Panc1 (cell line): ENCODE data around the gene FAM149B1. TPM values are rescaled to one million over a fixed set of nuclear protein-coding genes. Genes with fewer than 3 reads are reported as not detected.
"Not testable (repeated sequence)": the region's sequence is repeated elsewhere in the genome, so short reads cannot be mapped to it uniquely, and the experiment has no call there.

Experiments
- ATAC-seq: fragments of 200-7000 bp; cut with Tn5 transposase; 2 replicates; pipeline ENCODE4 v1.9.1; 2020; ENCODE audit warnings: mild to moderate bottlenecking, moderate library complexity
- BruUV-seq: library from RNA; stranded (reverse); fragments of 400-500 nt; replicated peaks from 2 replicates; lab custom pipeline; 2021; lab: Mats Ljungman, UMichigan
- CTCF ChIA-PET: fragments of 300-600 bp; sonication (Branson Sonifier 250); formaldehyde crosslinking; loops from one replicate; lab custom pipeline; 2022; ENCODE audit warnings: antibody characterized with exemption; lab: Charles Lee
- POLR2A ChIA-PET: fragments of 300-600 bp; sonication (Branson Sonifier 250); formaldehyde crosslinking; loops from one replicate; lab custom pipeline; 2022; ENCODE audit warnings: antibody characterized with exemption; lab: Charles Lee
- DNase-seq: peaks from one replicate; pipeline ENCODE4 v3.0.0-alpha.2; 2010; ENCODE audit warnings: low read depth, low spot score
- H3K27ac ChIP-seq: 2 replicates; pipeline ENCODE4 v1.5.1; 2011; ENCODE audit warnings: mild to moderate bottlenecking, low read length, inconsistent platforms
- H3K27me3 ChIP-seq: fragments of 200-500 bp; sonication (Bioruptor generic); 2 replicates; pipeline ENCODE4 v1.6.0; 2014; ENCODE audit warnings: low read length, inconsistent platforms; ENCODE audit not compliant: control insufficient read depth, insufficient read depth
- H3K36me3 ChIP-seq: fragments of 200-500 bp; sonication (Bioruptor generic); 2 replicates; pipeline ENCODE4 v1.5.1; 2014; ENCODE audit warnings: inconsistent platforms, mild to moderate bottlenecking, low read length, moderate library complexity; ENCODE audit not compliant: control insufficient read depth, insufficient read depth
- H3K4me1 ChIP-seq: 2 replicates; pipeline ENCODE4 v1.5.1; 2011; ENCODE audit warnings: inconsistent platforms, mild to moderate bottlenecking, low read length, moderate library complexity; ENCODE audit not compliant: control insufficient read depth, insufficient read depth
- H3K4me3 ChIP-seq, 2 experiments: 2 replicates each; pipeline ENCODE4 v1.5.1; 2011 to 2012; ENCODE audit warnings: low read depth in 2 of 2, low read length in 2 of 2, mild to moderate bottlenecking in 2 of 2, inconsistent platforms in 1 of 2, moderate library complexity in 1 of 2
- H3K9me3 ChIP-seq: fragments of 200-500 bp; sonication (Bioruptor generic); 2 replicates; pipeline ENCODE4 v1.5.1; 2014; ENCODE audit warnings: low read depth, mild to moderate bottlenecking, inconsistent platforms, low read length, moderate library complexity; ENCODE audit not compliant: control insufficient read depth, insufficient read depth
- POLR2AphosphoS5 ChIP-seq: IDR thresholded peaks from 2 replicates; pipeline ENCODE4 v1.6.1; 2012; ENCODE audit warnings: mild to moderate bottlenecking, low read depth, low read length, moderate library complexity
- SIN3A ChIP-seq: IDR thresholded peaks from 2 replicates; pipeline ENCODE4 v1.6.1; 2012; ENCODE audit warnings: low read depth, mild to moderate bottlenecking, low read length, moderate library complexity, borderline replicate concordance; ENCODE audit not compliant: insufficient read depth
- TCF7L2 ChIP-seq: IDR thresholded peaks from 2 replicates; pipeline ENCODE4 v1.6.1; 2011; ENCODE audit warnings: mild to moderate bottlenecking, low read depth, low read length, inconsistent platforms
- in situ Hi-C: cut with HindIII; loops from 2 replicates; pipeline ENCODE4 v1.10.0; 2016; ENCODE audit warnings: low sequenced_read_pairs, low pct_unique_long_range_greater_than_20kb
- intact Hi-C: fragments of 100-400 bp; cut with micrococcal nuclease; formaldehyde crosslinking; loops from one replicate; pipeline ENCODE4 v1.10.0; 2022; ENCODE audit not compliant: unreplicated experiment
- total RNA-seq: library from RNA; stranded (reverse); gene quantifications from one replicate; pipeline ENCODE4 v1.2.1, GENCODE V29; 2021; ENCODE audit not compliant: unreplicated experiment
- TF ChIP-seq, protein P1 (sequence below): fragments of 450-650 bp; IDR thresholded peaks from 2 replicates; pipeline ENCODE4 v1.5.1; 2017; ENCODE audit warnings: mild to moderate bottlenecking
- TF ChIP-seq, protein P2 (sequence below), 2 experiments: IDR thresholded peaks; 2 replicates each; pipeline ENCODE4 v1.6.1; 2011 to 2012; ENCODE audit warnings: low read depth in 2 of 2, control low read depth in 1 of 2, low read length in 1 of 2, mild to moderate bottlenecking in 1 of 2, moderate library complexity in 1 of 2; ENCODE audit not compliant: insufficient read depth in 1 of 2

Gene FAM149B1
- total RNA-seq, 1 experiment from 2014 or later: 20.8 TPM

DNA sequence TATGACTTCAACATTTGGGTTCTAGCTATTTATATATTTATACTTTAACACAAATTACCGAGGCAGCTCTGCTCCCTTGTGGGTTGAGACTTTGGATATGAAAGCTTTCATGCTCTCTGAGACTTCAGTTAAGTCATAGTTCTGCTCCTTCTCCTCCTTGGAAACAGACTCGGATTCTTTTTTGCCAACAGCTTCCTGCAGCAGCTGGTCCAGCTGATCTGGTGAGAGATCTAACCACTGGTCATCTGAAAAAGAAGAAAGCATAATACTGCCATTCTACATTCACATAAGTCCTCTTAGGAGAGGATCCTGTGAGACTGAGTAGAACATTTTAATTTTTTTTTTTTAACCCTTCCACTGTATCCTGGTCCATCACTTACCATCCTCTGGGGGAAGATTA is 28.7 kb upstream of the FAM149B1 start:
- in situ Hi-C loops (no loop called here), intact Hi-C loops (no loop called here)
- H3K36me3 ChIP-seq: peaks cover 49% of the 10 kb centered on the region
- no peaks in the 10 kb centered on the region for H3K27me3 ChIP-seq
- no peak overlapping the region for H3K4me3 ChIP-seq
- no peaks in the 10 kb centered on the region for H3K9me3 ChIP-seq
- ATAC-seq (no peak), DNase-seq (no peak)
- H3K27ac ChIP-seq: no peak overlapping the region
- no TSS peak for BruUV-seq
- no peak for TF ChIP-seq POLR2AphosphoS5
- TF ChIP-seq SIN3A: no peak
- TF ChIP-seq, protein P1, sequence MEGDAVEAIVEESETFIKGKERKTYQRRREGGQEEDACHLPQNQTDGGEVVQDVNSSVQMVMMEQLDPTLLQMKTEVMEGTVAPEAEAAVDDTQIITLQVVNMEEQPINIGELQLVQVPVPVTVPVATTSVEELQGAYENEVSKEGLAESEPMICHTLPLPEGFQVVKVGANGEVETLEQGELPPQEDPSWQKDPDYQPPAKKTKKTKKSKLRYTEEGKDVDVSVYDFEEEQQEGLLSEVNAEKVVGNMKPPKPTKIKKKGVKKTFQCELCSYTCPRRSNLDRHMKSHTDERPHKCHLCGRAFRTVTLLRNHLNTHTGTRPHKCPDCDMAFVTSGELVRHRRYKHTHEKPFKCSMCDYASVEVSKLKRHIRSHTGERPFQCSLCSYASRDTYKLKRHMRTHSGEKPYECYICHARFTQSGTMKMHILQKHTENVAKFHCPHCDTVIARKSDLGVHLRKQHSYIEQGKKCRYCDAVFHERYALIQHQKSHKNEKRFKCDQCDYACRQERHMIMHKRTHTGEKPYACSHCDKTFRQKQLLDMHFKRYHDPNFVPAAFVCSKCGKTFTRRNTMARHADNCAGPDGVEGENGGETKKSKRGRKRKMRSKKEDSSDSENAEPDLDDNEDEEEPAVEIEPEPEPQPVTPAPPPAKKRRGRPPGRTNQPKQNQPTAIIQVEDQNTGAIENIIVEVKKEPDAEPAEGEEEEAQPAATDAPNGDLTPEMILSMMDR: no peak
- TF ChIP-seq, protein P2, sequence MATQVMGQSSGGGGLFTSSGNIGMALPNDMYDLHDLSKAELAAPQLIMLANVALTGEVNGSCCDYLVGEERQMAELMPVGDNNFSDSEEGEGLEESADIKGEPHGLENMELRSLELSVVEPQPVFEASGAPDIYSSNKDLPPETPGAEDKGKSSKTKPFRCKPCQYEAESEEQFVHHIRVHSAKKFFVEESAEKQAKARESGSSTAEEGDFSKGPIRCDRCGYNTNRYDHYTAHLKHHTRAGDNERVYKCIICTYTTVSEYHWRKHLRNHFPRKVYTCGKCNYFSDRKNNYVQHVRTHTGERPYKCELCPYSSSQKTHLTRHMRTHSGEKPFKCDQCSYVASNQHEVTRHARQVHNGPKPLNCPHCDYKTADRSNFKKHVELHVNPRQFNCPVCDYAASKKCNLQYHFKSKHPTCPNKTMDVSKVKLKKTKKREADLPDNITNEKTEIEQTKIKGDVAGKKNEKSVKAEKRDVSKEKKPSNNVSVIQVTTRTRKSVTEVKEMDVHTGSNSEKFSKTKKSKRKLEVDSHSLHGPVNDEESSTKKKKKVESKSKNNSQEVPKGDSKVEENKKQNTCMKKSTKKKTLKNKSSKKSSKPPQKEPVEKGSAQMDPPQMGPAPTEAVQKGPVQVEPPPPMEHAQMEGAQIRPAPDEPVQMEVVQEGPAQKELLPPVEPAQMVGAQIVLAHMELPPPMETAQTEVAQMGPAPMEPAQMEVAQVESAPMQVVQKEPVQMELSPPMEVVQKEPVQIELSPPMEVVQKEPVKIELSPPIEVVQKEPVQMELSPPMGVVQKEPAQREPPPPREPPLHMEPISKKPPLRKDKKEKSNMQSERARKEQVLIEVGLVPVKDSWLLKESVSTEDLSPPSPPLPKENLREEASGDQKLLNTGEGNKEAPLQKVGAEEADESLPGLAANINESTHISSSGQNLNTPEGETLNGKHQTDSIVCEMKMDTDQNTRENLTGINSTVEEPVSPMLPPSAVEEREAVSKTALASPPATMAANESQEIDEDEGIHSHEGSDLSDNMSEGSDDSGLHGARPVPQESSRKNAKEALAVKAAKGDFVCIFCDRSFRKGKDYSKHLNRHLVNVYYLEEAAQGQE (IDR thresholded peaks at IDR 0.05; ENCODE audit: insufficient read depth in 1 of 2, low read depth in 2 of 2, low read length in 1 of 2): no peak
- no peak for TF ChIP-seq TCF7L2
- POLR2A ChIA-PET: interaction anchor here (0.6 to 0.7 kb wide), 2 partner anchors 132 to 586 kb away, joined by 4 to 11 read pairs; no protein-coding TSS in a partner anchor
- CTCF ChIA-PET: no interaction called here
- no peaks in the 10 kb centered on the region for H3K4me1 ChIP-seq

DNA sequence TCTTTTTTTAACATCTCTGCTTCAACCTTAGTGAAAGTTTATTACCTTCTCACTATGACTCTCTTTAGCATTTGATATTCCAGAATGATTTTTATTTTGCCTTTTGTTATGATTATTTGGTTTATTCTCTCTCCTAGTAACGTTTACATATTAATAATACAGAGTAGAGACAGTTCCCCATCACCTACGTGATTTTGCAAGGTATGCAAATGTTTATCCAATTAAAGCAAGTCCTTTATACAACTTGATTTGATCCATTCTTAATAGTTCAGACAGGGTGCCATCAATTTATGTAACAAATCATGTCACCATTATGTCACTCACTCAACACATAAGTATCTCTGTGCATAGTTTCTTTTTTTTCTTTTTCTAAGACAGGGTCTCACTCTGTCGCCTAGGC is 26.3 kb upstream of the FAM149B1 start:
- no peaks in the 10 kb centered on the region for H3K9me3 ChIP-seq
- ChIA-PET POLR2A (interaction anchor here (0.5 kb wide), 1 partner anchor 444 kb away, joined by 4 read pairs; no protein-coding TSS in a partner anchor), CTCF (no interaction called here)
- H3K4me3 ChIP-seq: no peak overlapping the region
- intact Hi-C loops (no loop called here), in situ Hi-C loops (no loop called here)
- DNase-seq (no peak), ATAC-seq (no peak)
- BruUV-seq: no TSS peak
- TF ChIP-seq, protein P1: no peak
- TF ChIP-seq, protein P2 (IDR thresholded peaks at IDR 0.05; ENCODE audit: insufficient read depth in 1 of 2, low read depth in 2 of 2, low read length in 1 of 2): no peak
- TF ChIP-seq POLR2AphosphoS5 (no peak), TCF7L2 (no peak), SIN3A (no peak)
- H3K27ac ChIP-seq: no peak overlapping the region
- H3K27me3 ChIP-seq: no peaks in the 10 kb centered on the region
- no peaks in the 10 kb centered on the region for H3K4me1 ChIP-seq
- peaks cover 35% of the 10 kb centered on the region for H3K36me3 ChIP-seq

DNA sequence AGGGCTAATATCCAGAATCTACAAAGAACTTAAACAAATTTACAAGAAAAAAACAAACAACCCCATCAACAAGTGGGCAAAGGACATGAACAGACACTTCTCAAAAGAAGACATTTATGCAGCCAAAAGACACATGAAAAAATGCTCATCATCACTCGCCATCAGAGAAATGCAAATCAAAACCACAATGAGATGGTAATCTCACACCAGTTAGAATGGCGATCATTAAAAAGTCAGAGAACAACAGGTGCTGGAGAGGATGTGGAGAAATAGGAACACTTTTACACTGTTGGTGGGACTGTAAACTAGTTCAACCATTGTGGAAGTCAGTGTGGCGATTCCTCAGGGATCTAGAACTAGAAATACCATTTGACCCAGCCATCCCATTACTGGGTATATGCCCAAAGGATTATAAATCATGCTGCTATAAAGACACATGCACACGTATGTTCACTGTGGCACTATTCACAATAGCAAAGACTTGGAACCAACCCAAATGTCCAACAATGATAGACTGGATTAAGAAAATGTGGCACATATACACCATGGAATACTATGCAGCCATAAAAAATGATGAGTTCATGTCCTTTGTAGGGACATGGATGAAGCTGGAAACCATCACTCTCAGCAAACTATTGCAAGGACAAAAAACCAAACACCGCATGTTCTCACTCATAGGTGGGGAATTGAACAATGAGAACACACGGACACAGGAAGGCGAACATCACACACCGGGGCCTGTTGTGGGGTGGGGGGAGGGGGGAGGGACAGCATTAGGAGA is 17.1 kb upstream of the FAM149B1 start:
- intact Hi-C loops, DNase-seq, H3K9me3 ChIP-seq, CTCF ChIA-PET, in situ Hi-C loops, BruUV-seq, H3K27me3 ChIP-seq, ATAC-seq, H3K4me1 ChIP-seq, H3K27ac ChIP-seq, POLR2A ChIA-PET, H3K4me3 ChIP-seq: not testable (repeated sequence)
- H3K36me3 ChIP-seq: peaks cover 32% of the 10 kb centered on the region
